ENCODE results near the gene LDLRAP1. TPM values are rescaled to one million over a fixed set of nuclear protein-coding genes. Genes with fewer than 3 reads are reported as not detected.

LDLRAP1 gene
- total and polyA plus RNA-seq, 4 donors: 5.2 to 17.8 (median 13.3) TPM

- H3K4me1 ChIP-seq (ENCODE audit: control insufficient read depth in 4 of 4, insufficient read depth in 4 of 4, low read length in 3 of 4): peaks cover 0 to 4% (median 2%) of the 10 kb centered on the region in 4 donors
- no peaks in the 10 kb centered on the region for H3K27me3 ChIP-seq (ENCODE audit: control insufficient read depth in 4 of 4, insufficient read depth in 4 of 4, low read length in 3 of 4)
- H3K9me3 ChIP-seq (ENCODE audit: control insufficient read depth in 4 of 4, low read length in 3 of 4): peaks cover 0 to 2% (median 0%) of the 10 kb centered on the region in 4 donors
- H3K9ac ChIP-seq (ENCODE audit: low read depth in 1 of 2, low read length in 2 of 2): no peak overlapping the region
- no peak overlapping the region for H3K4me3 ChIP-seq (ENCODE audit: low read depth in 1 of 3, low read length in 3 of 3)
- WGBS: 98% methylated on average over 1 of the region's 1 CpG
- TF ChIP-seq RAD21 (IDR thresholded peaks at IDR 0.05) (no peak), ATF3 (IDR thresholded peaks at IDR 0.05) (no peak), SP1 (IDR thresholded peaks at IDR 0.05) (no peak), EGR1 (IDR thresholded peaks at IDR 0.05; ENCODE audit: low read depth in 2 of 2) (no peak), JUND (IDR thresholded peaks at IDR 0.05) (no peak), MAX (IDR thresholded peaks at IDR 0.05) (no peak), FOXA1 (IDR thresholded peaks at IDR 0.05) (no peak), GABPA (IDR thresholded peaks at IDR 0.05 in 1 of 2, conservative IDR thresholded peaks at IDR 0.05 in 1 of 2) (no peak), HNF4G (IDR thresholded peaks at IDR 0.05) (no peak)
- no peak for DNase-seq (ENCODE audit: low spot score)
- no peaks in the 10 kb centered on the region for H3K36me3 ChIP-seq (ENCODE audit: control insufficient read depth in 4 of 4, insufficient read depth in 3 of 4, low read depth in 1 of 4, low read length in 3 of 4)
- H3K27ac ChIP-seq (ENCODE audit: low read depth in 1 of 2, low read length in 2 of 2): no peak overlapping the region
These were observed 55.5 kb downstream of the LDLRAP1 start for GRCh38 chr1:25598879-25599278.

- no peak overlapping the region for H3K27ac ChIP-seq (ENCODE audit: low read depth in 1 of 2, low read length in 2 of 2)
These were observed 56.7 kb downstream of the LDLRAP1 start for GRCh38 chr1:25599969-25600610.

More at GRCh38 chr1:25599969-25600610, 56.7 kb downstream of the LDLRAP1 start:
- WGBS: 83% methylated on average over 7 of the region's 7 CpGs
- no peak overlapping the region for H3K9ac ChIP-seq (ENCODE audit: low read depth in 1 of 2, low read length in 2 of 2)
- TF ChIP-seq REST (IDR thresholded peaks at IDR 0.05): no peak
- no peak for TF ChIP-seq MAX (IDR thresholded peaks at IDR 0.05)
- TF ChIP-seq FOXA1 (IDR thresholded peaks at IDR 0.05): no peak
- no peak for TF ChIP-seq EGR1 (IDR thresholded peaks at IDR 0.05; ENCODE audit: low read depth in 2 of 2)
- no peak for TF ChIP-seq YY1 (IDR thresholded peaks at IDR 0.05)
- no peak for TF ChIP-seq JUND (IDR thresholded peaks at IDR 0.05)
- TF ChIP-seq GABPA (IDR thresholded peaks at IDR 0.05 in 1 of 2, conservative IDR thresholded peaks at IDR 0.05 in 1 of 2): no peak
- TF ChIP-seq TAF1 (conservative IDR thresholded peaks at IDR 0.05): no peak
- TF ChIP-seq SP1 (IDR thresholded peaks at IDR 0.05): no peak
- no peak for TF ChIP-seq FOXA2 (IDR thresholded peaks at IDR 0.05)
- no peak for TF ChIP-seq HNF4G (IDR thresholded peaks at IDR 0.05)
- TF ChIP-seq RXRA (IDR thresholded peaks at IDR 0.05): no peak
- no peak for TF ChIP-seq ZBTB33 (IDR thresholded peaks at IDR 0.05)
- no peak for TF ChIP-seq RAD21 (IDR thresholded peaks at IDR 0.05)
- TF ChIP-seq CTCF (IDR thresholded peaks at IDR 0.05; ENCODE audit: low read depth, low read length, missing input control): no peak
- no peak for TF ChIP-seq NR2F2 (IDR thresholded peaks at IDR 0.05)
- TF ChIP-seq ATF3 (IDR thresholded peaks at IDR 0.05): no peak
- TF ChIP-seq HNF4A (conservative IDR thresholded peaks at IDR 0.05): no peak
- H3K9me3 ChIP-seq (ENCODE audit: control insufficient read depth in 4 of 4, low read length in 3 of 4): peaks cover 0 to 2% (median 0%) of the 10 kb centered on the region in 4 donors
- no peaks in the 10 kb centered on the region for H3K27me3 ChIP-seq (ENCODE audit: control insufficient read depth in 4 of 4, insufficient read depth in 4 of 4, low read length in 3 of 4)
- no peaks in the 10 kb centered on the region for H3K36me3 ChIP-seq (ENCODE audit: control insufficient read depth in 4 of 4, insufficient read depth in 3 of 4, low read depth in 1 of 4, low read length in 3 of 4)
- H3K4me1 ChIP-seq (ENCODE audit: control insufficient read depth in 4 of 4, insufficient read depth in 4 of 4, low read length in 3 of 4): peaks cover 0 to 4% (median 2%) of the 10 kb centered on the region in 4 donors
- no peak overlapping the region for H3K4me3 ChIP-seq (ENCODE audit: low read depth in 1 of 3, low read length in 3 of 3)
- DNase-seq (ENCODE audit: low spot score): no peak

Data from liver (tissue), 9 donors.